HG02798 (cell line): ENCODE data around the gene TMEM132D.

Source experiments
- ATAC-seq: cut with Tn5 transposase; IDR thresholded peaks from one replicate; pipeline ENCODE4 v1.9.1; 2021; ENCODE audit warnings: mild to moderate bottlenecking; ENCODE audit not compliant: unreplicated experiment, poor library complexity

Gene TMEM132D

DNA sequence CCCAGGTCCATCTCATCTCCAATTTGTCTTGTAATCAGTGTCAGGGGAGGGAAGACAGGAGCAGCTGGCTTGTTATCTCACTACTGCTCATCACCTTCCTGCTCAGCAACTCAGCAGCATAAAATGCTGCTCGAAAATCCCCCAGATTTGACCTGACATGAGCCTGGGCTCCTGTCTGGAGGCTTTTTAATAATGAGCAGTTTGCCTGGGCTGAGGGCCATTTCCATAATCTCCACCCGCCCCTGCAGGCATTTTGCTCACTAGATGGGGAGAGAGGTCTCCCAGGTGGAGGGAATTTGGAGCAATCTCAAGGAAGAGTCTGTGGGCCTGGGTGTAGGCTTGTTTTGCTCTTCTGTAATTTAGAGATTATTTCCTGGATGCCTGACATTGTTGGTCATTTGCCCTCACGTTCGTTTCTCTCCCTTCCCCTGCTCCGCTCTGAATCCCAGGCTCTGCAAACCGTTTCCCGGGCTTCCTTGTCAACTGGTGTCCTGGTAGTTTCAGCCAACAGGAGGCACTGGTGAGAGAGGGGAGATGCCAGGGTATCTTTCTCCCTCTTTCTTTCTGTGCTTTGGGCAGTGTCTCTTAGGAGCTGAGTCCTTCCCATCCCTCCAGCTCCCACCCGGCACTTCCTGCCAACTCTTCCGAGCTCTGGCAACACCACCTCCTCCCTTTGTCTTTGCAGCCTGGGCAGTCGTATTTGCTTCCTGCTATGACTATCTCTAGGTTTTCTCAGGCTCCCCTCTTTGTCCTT is 751.3 kb downstream of the TMEM132D start:
- no peak for ATAC-seq

DNA sequence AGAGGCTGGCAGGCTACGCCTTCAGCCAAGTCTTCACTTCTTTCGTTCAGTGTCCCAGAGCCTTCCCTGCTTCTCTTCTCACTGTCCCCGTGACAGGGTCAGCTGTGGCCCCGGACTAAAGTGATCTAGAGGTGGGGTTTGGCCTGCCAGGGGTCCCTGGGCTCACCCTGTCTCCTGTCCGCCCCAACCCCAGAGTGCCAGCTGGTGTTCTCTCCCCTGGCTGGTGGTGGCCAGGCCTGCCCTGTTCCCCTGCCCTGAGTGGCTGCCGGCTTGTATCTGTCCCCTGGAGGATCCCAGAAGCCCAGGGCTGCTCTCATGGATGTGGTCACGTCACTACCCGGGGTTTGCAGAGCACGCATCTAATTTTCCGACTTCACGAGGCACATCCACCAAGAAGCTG is 753.1 kb downstream of the TMEM132D start:
- no peak for ATAC-seq

DNA sequence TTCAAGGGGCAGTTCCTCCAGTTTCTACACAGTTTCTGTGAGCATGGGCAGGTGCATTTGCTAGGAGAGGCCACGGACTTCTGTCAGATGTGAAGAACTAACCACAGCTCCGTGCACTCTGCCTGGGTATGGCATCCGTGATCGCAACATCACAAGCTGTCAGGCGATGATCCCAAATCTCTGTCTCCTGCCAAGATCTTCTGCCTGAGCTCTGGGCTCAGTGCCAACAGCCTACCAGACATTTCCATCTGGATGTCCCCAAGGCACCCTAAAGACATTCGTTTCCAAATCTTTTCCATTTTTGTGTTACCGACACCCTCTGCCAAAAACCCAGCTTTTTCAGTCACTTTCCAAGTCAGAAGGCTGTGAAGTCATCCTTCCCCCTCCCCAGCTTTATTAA is 758.4 kb downstream of the TMEM132D start:
- no peak for ATAC-seq

DNA sequence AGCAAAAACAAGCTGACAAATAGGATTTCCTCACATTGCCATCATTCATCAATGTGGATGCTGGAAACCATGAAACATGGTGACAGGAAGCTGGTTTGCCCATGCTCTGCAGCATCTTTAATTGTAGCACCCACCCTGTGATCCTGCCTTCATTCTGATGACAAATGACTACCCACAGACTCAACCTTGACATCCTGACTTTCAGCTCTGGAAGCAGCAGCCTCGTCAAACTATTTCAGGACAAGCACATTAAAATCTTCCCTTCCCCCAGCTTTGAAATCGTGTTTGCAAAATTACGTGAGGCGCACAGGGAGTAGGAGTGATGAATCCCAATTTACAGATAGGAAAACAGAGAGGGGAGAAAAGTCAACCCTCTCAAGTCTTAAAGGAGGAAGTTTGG is 765.0 kb downstream of the TMEM132D start:
- ATAC-seq: no peak

DNA sequence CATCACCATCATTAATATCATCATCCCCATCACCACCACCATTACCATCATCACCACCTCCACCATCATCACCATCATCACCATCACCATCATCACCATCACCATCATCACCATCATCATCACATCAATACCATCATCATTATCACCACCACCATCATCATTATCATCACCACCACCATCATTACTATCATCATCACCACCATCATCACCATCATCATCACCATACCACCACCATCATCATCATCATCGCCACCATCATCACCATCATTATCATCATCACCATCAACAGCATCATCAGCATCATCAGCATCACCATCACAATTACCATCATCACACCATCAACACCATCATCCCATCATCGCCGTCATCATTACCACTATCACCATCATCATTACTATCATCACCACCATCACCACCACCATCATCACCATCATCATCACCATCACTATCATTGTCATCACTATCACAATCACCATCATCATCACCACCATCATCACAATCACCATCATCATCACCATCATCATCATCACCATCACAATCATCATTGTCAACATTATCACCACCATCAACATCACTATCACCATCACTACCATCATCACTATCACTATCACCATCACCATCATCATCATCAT is 767.0 kb downstream of the TMEM132D start:
- no peak for ATAC-seq

DNA sequence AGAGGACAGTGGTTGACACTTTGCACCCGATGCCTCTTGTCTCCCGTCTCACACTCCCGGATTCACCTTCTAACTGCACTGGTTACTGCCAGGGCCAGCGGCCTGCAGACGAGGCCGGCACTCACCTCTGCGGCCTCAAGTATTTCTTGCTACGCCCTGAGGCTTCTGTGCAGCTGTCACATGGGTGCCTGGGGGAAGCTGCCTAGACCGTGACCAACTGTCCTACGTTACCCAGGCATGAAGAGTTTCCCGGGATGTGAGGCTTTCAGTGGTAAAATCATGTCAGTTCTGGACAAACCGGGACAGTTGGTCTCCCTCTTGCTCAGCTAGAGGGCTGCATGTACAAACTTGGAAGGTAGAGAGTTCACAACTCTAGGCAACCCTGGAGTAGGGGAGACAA is 776.1 kb downstream of the TMEM132D start:
- ATAC-seq: no peak

DNA sequence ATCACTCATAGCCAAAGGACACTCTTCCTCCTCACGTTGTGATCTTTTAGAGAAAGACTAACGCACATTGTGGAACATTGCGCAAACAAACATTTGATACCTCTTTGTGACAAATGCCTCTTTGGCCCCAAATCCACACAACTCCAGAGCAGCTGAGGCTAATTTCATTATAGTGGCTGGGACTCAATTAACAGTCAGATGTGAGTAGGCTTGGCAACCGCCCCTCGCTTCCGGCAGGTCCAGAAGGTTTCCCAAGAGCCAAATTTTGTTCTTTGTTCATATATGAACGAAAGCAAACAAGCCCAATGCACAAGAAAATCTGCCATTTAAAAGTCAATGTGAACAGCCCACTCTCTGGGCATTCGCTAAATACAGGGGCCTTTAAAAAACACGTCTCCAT is 776.6 kb downstream of the TMEM132D start:
- ATAC-seq: no peak

DNA sequence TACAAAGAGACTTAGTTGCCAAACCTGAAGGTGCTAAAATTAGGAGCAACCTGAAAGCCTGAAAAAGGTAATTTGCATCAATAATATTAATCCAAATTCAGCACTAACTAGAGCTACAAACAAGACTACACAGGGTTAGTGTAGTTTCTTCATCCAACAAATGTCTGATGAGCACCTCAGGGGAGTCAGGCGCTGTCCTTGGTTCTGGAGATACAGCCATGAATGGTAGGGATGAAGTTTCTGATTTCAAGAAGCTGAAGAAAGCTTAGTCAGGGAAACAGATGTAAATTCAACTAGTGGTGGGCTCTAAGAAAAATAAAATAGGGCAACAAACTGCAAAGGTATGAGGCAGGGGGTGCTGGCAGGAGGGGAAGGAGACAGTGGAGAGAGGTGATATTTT is 784.3 kb downstream of the TMEM132D start:
- no peak for ATAC-seq

DNA sequence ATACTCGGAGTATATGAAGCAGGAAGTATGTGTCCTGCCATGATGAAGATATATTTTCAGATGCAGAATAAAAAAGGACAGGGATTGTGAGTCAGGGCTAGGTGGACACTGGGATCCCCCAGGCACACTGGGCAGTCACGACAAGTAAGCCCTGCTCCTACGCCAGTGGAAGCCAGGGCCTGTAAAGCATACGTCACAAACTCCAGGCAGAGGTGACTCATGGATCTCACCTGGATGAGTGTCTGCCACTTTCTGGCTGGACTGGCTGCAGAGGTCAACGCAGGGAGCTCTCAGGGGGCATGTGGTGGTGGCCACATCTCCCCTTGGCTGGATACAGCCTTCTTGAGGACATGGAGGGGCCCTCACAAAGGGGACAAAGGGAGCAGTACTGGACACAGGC is 788.3 kb downstream of the TMEM132D start:
- ATAC-seq: no peak

DNA sequence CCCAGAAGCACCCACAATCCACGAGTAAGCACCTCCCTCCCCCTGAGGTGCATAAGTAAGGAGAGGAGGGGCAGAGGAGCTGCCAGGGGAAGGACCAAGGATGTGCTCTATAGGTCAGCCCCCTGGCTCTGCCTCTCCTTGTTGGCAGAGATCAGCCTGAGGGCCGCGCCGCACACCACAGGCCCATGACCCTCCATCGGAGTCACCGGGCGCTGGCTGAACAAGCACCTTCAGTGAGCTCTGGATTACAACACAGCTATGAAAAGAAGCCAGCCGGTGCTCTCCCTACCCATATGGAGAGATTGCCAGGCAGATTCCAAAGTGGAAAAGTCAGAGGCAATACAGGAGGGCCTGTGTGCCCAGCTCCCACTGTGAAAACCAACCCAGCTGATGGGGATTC is 793.2 kb downstream of the TMEM132D start:
- ATAC-seq: no peak

DNA sequence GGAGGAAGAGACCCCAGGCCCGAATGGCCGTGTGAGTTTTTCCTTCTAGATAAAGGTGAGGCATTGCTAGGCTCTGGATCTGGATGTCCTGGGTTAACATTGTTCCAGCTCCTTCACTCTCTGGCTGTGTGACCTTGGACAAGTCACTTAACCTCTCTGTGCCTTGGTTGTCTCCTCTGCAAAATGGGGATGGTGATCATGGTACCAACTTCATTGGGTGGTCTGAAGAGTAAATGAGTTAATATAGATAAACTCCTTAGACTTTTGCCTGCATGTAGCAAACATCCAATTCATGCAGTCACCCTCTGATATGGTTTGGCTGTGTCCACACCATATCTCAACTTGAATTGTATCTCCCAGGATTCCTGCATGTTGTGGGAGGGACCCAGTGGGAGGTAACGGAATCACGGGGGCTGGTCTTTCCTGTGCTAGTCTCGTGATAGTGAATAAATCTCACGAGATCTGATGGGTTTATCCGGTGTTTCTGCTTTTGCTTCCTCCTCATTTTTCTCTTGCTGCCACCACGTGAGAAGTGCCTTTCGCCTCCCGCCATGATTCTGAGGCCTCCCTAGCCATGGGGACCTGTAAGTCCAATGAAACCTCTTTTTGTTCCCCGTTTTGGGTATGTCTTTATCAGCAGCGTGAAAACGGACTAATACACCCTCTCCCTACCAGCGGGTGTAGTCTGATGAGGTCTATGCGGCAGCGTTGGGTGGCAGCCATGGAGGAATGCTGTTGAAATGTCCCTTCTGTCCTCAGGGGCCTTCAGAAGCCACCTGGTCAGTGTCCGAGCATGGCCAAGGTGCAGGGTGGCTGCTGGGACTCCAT is 794.4 kb downstream of the TMEM132D start:
- no peak for ATAC-seq

DNA sequence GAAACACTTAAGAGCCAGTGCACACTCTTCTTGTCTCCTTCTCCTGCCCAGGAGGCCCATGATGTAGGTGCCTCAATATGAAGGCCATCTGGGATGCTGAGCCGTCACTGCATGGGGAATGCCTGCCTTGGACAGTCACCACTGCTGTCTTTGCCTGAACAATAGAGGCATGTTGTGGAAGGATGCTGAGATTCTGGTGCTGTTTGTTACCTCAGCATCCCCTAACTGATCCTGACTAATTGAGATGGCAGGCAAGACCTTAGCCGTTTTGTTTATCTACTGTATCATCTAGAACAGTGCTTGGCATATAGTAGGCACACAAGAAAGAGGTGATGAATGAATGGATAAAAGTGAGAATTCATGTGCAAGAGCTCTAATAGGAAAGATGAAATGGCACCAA is 797.1 kb downstream of the TMEM132D start:
- no peak for ATAC-seq

DNA sequence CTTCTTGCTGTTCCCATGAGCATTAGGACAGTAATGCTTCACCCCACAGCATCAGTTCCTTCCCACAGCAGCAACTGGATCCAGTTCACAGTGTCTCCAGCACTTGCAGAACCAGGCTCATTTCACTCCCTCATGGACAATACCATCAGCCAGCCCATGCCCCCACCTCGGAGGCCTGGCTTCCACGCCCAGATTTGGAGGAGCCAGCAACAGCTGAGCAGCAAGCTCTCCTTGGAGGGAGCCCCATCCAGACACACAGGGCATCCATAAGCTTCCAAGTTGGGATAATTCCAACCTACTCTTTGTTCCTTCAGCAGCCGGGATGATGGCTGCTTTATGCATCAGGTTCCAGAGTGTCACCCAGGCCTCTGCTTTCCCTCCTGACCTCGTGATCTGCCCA is 800.6 kb downstream of the TMEM132D start:
- no peak for ATAC-seq

DNA sequence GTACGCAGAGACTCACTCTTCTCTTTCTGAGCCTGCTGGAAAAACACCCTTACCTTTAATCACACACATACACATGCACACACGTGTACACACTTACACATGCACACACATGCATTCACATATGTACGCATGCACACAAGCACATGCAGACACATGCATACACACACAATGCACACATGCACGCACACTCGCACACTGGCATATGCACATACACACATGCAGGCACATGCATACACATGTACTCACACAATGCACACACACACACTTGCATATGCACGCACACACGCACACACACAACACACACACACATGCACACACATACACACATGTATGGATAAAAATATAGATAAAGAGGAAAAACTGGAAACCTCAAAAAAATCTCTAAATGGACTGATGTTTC is 801.6 kb downstream of the TMEM132D start:
- ATAC-seq: no peak

DNA sequence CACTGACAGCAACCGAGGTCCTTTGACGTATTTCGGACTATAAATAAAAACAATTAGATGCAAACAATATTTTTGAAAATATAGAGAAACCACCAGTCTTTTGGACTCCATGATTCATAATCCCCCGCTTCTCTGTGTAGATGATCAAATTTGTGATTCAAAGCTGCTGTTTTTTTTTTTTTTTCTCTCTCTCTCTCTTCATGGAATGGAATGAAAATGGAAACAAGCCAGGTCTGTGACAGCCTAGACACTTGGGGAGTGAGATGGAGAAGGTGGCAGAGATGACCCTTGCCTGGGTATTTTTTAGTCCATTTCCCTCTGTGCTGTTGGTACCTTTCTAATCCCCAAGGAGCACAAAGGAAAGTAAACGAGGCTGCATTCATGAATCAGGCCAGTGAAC is 802.0 kb downstream of the TMEM132D start:
- no peak for ATAC-seq

DNA sequence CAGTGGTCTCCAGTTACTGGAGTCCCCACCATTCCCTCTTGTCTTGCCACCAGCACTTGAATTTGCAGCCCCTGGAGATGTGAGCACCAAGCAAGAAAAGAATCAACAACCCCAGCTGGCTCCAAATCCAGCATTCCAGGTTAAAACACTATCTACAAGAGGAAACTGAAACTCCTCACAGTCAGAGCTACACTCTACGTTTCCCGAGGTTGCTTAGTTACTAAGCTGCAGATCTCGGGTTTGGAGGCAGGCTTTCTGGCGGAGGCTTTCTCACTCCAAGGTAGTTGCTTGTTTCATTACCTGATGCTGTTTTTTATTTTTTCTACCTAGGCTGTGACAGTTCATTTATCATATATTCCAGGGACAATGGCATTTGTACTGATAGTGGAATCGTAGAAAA is 802.4 kb downstream of the TMEM132D start:
- no peak for ATAC-seq

DNA sequence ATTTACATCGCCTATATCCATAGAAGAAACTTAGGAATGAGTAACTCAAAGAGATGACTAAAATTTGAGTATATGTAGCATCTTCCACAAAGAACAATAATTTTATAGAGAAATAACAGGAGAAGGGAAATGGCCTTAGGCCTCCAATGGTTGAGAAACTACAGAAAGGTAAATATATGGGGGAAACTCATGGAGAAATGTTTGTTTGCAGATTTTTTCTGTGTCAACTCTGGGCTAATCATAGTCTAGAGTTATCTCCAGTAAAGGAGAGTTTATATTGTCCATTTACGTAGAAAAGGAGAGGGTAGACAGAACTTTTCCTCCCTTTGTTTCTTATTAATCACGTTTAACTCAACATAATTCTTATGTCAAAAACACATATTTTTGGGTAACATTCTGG is 806.4 kb downstream of the TMEM132D start:
- ATAC-seq: no peak

DNA sequence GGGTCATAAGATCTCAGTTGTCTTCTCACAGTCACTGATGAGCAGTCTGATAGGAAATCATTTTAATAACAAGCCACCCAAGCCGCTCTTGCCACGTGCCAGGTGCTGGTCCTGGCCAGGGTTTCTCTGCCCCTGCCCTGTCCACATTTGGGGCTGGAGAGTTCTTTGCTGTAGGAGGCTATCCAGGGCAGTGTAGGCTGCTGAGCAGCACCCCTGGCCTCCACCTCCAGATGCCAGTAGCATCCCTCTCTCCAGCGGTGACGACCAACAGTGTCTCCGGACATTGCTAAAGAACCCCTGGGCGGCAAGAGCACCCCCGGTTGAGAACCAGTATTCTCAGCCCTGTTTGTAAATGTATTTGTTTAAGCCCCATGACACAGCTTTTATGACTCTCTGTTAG is 806.9 kb downstream of the TMEM132D start:
- ATAC-seq: no peak

DNA sequence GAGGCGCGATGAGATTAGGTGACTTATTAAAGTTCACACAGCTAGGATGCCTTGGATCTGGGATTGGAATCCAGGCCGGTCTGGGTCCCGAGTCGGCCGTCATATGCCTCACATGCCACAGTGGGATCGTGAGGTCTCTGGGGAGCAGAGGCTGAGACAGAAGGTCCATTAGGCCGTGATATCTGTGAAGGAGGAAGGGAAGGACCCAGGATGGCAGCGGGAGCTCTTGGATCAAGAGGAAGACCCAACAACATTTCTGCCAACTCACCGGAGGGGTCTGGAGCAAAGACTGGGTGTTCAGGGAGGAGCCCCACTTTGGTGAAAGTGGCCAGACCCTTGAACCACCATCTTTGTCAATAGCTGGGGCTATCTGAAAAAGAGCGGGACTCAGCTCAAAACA is 807.6 kb downstream of the TMEM132D start:
- no peak for ATAC-seq

DNA sequence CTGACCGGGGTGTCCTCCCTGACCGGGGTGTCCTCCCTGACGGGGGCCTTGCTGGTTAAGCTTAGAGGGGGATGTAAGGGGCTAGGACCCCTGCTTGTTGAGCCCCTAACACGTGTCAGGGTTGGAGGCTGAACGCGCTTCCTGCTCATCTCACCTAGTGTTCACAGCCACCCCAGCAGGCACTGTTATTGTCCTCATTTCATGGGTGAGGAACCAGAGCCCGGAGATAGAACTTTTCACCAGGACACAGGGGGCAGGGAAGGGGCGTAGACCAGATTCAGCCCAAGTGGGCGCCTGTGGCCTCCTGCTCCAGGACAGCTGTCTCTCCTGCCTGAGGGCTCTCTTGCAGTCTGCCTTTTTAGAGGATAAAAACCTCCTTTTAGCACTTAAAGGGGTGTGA is 814.2 kb downstream of the TMEM132D start:
- no peak for ATAC-seq
